ENCODE data around the gene RBM20.

RBM20 gene

GRCh38 chr10:110770243-110770642 is 126.1 kb downstream of the RBM20 start:
- no peak overlapping the region for H3K27ac ChIP-seq
- no peaks in the 10 kb centered on the region for H3K9me3 ChIP-seq (ENCODE audit: severe bottlenecking)
- H3K27me3 ChIP-seq (ENCODE audit: insufficient read depth, low read depth, severe bottlenecking), result no peaks in the 10 kb centered on the region
- TF ChIP-seq, protein P1, sequence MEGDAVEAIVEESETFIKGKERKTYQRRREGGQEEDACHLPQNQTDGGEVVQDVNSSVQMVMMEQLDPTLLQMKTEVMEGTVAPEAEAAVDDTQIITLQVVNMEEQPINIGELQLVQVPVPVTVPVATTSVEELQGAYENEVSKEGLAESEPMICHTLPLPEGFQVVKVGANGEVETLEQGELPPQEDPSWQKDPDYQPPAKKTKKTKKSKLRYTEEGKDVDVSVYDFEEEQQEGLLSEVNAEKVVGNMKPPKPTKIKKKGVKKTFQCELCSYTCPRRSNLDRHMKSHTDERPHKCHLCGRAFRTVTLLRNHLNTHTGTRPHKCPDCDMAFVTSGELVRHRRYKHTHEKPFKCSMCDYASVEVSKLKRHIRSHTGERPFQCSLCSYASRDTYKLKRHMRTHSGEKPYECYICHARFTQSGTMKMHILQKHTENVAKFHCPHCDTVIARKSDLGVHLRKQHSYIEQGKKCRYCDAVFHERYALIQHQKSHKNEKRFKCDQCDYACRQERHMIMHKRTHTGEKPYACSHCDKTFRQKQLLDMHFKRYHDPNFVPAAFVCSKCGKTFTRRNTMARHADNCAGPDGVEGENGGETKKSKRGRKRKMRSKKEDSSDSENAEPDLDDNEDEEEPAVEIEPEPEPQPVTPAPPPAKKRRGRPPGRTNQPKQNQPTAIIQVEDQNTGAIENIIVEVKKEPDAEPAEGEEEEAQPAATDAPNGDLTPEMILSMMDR (IDR thresholded peaks at IDR 0.05; ENCODE audit: low read depth, low read length), result no peak
- no peaks in the 10 kb centered on the region for H3K36me3 ChIP-seq
- no peak for DNase-seq
- H3K4me3 ChIP-seq (ENCODE audit: low read depth, low read length), result no peak overlapping the region

DNA sequence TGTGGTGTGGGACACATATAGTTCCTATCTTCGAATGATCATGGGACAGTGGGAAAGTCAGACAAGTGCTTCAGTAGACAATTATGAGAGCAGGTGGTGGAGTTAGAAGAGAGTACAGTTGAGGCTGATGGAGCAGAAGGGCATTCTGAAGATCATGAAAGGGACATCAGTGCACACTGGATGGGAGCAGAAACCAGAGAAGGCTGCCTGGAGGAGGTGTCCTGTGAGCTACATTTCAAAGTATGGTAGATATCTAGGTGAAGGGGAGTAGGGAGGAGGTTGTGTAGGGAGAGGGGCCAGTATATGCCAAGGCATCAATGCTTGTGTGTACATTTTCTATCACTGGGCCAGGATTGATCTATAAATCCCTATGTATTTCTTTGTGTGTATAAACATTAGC is 127.3 kb downstream of the RBM20 start:
- DNase-seq, result no peak
- H3K27me3 ChIP-seq (ENCODE audit: insufficient read depth, low read depth, severe bottlenecking), result no peaks in the 10 kb centered on the region
- no peaks in the 10 kb centered on the region for H3K36me3 ChIP-seq
- no peaks in the 10 kb centered on the region for H3K9me3 ChIP-seq (ENCODE audit: severe bottlenecking)
- H3K4me3 ChIP-seq (ENCODE audit: low read depth, low read length), result no peak overlapping the region
- TF ChIP-seq, protein P1 (IDR thresholded peaks at IDR 0.05; ENCODE audit: low read depth, low read length), result no peak
- H3K27ac ChIP-seq, result no peak overlapping the region

- TF ChIP-seq, protein P1 (IDR thresholded peaks at IDR 0.05; ENCODE audit: low read depth, low read length), result no peak
- H3K27ac ChIP-seq, result no peak overlapping the region
- no peaks in the 10 kb centered on the region for H3K27me3 ChIP-seq (ENCODE audit: insufficient read depth, low read depth, severe bottlenecking)
- H3K4me3 ChIP-seq (ENCODE audit: low read depth, low read length), result no peak overlapping the region
- DNase-seq, result no peak
- H3K36me3 ChIP-seq, result no peaks in the 10 kb centered on the region
- no peaks in the 10 kb centered on the region for H3K9me3 ChIP-seq (ENCODE audit: severe bottlenecking)
Observed at GRCh38 chr10:110771991-110772390, 127.9 kb downstream of the RBM20 start.

- no peak for DNase-seq
- H3K4me3 ChIP-seq (ENCODE audit: low read depth, low read length), result no peak overlapping the region
- no peak overlapping the region for H3K27ac ChIP-seq
- H3K27me3 ChIP-seq (ENCODE audit: insufficient read depth, low read depth, severe bottlenecking), result no peaks in the 10 kb centered on the region
- H3K9me3 ChIP-seq (ENCODE audit: severe bottlenecking), result no peaks in the 10 kb centered on the region
- TF ChIP-seq, protein P1 (IDR thresholded peaks at IDR 0.05; ENCODE audit: low read depth, low read length), result no peak
- no peaks in the 10 kb centered on the region for H3K36me3 ChIP-seq
Observed at GRCh38 chr10:110772454-110773025, 128.4 kb downstream of the RBM20 start.

DNA sequence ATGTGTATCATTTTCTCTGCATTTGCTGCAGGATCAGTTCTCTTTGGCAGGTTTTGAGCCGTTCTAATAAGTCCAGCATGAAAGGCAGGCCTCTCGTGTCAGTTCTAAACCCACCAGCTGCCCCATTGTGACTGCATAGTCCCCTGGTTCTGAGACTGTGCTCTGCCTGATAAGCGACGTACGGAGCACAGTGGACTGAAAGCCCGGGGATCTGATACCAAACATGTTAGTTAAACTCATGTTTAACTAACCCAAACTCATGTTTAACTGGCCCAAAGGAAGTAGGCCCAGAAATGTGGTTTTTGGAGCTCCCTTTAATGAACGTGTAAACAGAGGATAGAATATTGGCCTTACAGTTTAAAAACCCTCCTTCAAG is 129.5 kb downstream of the RBM20 start:
- Histone ChIP-seq H3K27ac (0 out of 2 replicates have a peak overlapping the region, but pooled peaks have one; percentile 2), H3K36me3 (no peaks in the 10 kb centered on the region), H3K4me3 (ENCODE audit: low read depth, low read length) (no peak overlapping the region), H3K27me3 (ENCODE audit: insufficient read depth, low read depth, severe bottlenecking) (no peaks in the 10 kb centered on the region), H3K9me3 (ENCODE audit: severe bottlenecking) (no peaks in the 10 kb centered on the region)
- TF ChIP-seq, protein P1 (IDR thresholded peaks at IDR 0.05; ENCODE audit: low read depth, low read length), result no peak
- no peak for DNase-seq

Data from WERI-Rb-1 (cell line).